NCI-H82 treated with DMSO at 0.1 percent for 48 hours (cell line): ENCODE measurements around the gene ADAT1.
A peak's percentile ranks its signal among the peaks of the same experiment; 100 is the strongest.

ENCODE experiments used
- DNase-seq: peaks from one replicate; lab custom pipeline; 2025; ENCODE audit not compliant: unreplicated experiment; lab: John Stamatoyannopoulos, UW

ADAT1 gene, protein sequence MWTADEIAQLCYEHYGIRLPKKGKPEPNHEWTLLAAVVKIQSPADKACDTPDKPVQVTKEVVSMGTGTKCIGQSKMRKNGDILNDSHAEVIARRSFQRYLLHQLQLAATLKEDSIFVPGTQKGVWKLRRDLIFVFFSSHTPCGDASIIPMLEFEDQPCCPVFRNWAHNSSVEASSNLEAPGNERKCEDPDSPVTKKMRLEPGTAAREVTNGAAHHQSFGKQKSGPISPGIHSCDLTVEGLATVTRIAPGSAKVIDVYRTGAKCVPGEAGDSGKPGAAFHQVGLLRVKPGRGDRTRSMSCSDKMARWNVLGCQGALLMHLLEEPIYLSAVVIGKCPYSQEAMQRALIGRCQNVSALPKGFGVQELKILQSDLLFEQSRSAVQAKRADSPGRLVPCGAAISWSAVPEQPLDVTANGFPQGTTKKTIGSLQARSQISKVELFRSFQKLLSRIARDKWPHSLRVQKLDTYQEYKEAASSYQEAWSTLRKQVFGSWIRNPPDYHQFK

DNA sequence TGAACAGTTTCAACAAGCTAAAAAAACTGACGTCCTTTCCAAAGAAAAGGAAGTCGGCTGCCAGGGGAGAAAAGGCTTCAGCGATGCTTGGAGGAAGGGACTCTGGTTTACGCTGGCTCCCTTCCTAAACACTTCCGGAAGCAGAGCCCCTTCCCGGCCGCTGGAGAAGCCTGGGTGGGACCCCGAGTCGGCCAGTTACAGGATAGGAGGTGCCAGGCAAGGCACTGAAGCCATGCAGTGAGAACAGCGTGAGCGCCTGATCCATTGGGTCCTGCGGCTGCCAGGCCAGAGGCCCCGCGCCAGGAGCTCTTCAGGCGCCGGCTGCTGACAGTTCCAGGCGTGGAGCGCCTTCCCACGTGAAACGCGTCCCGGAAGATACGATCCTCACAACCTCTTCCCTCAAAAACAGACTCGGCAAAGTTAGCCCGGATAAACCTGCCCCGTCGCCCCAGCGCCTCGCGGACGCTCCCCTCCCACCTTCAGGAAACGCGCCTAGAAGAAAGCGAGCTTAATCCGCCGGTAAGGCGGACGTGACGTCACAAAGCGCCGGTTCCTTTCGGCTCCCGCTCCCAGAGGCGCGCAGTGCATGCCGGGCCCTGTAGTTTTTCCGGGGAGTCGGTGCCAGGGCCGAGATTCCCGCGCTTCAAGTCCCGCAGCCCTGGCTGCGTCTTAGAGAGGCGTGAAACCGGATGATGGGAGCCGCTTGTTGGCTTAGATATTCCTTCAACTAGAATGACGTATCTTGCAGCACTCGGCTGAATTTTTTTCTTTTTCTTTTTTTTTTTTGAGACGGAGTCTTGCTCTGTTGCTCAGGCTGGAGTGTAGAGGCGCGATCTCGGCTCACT, at the start of gene ADAT1:
Gene ADAT1 (minus strand): TSS at position 521 of the 845 bp plus-strand sequence. CDS start 2,482 bp downstream, outside the sequence.
- peak; percentile 79 for DNase-seq

DNA sequence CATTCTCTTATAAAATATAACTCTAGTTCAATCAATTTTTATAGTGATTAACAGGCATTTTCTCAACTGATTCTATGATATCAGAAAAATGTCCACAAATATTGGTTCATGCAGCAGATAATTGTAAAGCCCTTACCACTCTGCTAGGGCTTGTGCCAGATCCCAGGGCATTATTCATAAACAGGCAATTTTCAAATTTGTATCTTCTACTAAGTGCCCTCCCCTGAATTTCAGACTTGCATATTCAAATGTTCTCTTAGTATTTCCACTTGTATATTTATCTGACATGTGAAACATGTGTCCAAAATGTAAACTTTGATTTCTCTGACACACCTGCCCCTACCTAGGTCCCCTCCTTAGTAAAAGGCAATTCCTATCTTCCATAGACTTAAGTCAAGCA, 44.4 kb upstream of the ADAT1 start:
- no peak for DNase-seq

DNA sequence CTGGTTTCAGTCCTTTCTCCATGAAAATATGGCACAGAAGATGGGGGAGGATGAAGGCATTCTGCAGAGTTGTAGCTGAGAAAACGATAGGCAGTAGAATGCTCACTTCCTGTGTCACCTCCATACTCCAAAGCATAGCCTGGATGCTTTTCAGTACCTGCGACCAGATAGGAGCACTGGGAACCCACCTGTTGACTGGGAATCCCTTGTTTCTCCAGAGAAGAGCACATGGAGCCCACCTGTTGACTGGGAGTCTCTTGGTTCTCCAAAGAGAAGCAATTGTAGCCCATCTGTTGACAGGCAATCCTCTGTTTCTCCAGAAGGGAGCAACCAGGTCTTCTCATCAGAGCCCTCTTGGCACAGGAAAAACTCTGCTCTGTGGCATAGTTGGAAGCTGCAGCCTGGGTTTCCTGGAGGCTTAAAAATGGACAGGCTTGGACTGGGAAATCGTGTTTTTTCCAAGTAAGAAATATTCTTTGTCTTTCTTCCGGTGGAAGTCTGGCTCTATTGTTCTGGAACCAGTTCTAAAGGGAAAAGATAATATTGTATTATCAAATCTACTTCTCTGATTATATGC, 37.7 kb upstream of the ADAT1 start:
- no peak for DNase-seq

DNA sequence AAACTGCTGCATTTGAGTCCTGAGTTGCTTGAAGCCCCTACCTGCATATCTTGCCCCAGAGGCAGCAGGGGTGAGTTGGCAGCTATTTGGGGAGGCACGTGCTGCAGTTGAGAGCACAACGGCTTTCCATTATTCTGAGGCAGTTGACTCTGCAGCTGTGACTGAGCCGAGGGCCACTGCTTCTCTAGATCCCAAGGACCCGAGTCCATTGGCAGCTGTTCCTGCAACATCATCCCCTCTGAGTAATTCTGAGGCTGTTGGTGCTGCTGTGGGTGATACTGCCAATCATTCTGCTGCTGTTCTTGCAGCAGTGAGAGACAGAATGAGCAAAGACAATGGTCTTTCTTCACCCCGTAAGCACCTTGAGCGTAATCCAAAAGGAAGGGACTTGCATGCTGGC, 37.2 kb upstream of the ADAT1 start:
- no peak for DNase-seq

DNA sequence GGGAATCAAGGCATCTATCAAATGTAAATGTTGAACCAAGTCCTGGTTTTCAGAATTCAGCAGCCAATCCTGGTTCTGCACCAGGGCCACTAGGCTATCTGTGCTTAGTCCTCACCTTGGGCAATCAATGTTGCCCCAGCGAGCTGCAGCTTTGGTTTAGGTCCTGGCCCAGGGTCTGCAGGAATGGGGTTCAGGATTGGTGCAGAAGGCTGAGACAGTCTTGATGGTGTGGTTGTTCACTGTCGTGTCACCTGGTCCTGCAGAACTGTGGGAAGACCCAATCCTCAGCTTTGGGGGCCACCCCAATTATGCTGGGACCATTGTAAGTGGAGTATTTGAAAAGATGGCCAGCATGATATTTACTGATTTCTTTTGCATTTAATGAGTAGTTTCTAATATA, 35.1 kb upstream of the ADAT1 start:
- DNase-seq, result no peak

DNA sequence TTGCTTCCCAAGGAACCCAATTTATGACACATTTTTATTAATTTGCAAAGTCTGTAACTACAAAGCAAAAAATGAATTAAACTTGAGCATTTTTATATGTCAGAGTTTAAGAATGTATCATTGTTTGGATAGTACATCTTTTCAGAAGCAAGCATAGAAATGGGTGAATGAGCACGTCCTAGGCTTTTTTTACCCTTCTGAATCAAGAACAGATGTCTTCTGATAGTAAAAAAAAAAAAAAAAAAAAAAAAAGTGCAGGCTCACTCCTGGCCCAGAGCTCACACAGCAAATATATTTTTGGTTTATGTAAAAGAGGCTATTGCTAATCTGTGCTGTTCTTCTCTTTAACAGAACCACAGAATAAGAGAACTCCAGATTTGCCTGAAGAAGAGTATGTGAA, 30.8 kb upstream of the ADAT1 start:
- no peak for DNase-seq

DNA sequence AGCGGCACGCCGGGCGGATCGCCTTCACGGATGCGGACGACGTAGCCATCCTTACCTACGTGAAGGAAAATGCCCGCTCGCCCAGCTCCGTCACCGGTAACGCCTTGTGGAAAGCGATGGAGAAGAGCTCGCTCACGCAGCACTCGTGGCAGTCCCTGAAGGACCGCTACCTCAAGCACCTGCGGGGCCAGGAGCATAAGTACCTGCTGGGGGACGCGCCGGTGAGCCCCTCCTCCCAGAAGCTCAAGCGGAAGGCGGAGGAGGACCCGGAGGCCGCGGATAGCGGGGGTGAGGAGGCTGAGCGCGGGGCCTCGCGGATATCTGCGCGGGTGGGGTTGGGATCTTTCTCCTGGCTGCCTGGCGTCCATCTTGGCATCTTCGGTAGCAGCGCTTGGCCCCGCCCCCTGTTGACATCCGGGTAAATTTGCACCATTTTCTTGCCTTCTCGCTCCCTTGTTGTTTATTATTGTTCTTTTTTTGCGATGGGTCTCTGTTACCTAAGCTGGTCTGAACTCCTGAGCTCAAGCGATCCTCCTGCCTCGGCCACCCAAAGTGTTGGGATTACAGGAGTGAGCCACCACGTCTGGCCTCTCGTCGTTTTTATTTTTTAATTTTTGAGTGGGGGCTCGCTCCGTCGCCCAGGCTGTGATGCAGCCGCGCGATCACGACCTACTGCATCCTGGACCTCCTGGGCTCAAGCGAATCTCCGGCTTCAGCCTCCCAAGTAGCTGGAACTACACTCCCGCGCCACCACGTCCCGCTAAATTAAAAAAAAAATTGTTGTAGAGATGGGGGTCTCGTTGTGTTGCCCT, 25.4 kb upstream of the ADAT1 start:
- peak; percentile 33 for DNase-seq

DNA sequence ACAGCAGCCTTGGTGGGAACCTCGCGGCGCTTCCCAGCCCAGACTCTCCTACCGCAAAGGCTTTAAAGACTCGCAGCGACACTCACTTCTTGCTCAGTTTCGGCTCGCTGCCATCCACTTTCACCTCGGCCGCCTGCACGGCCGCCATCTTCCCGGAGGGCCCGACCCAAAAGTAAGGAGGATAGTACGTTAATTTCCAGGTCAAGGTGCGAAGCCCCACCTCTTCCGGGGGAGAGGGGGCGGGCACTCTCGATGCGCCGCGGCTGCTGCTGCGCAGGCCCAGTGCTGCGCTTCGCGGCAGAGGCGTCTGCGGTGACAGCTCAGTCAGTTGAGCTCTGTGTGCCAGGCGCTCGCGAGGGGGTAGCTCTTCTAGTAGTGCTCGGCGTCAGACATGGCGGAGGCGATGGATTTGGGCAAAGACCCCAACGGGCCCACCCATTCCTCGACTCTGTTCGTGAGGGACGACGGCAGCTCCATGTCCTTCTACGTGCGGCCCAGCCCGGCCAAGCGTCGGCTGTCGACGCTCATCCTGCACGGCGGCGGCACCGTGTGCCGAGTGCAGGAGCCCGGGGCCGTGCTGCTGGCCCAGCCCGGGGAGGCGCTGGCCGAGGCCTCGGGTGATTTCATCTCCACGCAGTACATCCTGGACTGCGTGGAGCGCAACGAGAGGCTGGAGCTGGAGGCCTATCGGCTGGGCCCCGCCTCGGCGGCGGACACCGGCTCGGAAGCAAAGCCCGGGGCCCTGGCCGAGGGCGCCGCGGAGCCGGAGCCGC, 24.6 kb upstream of the ADAT1 start, which contains the start of the genes KARS1 and TERF2IP:
Gene KARS1 (minus strand): TSS at position 174 of the 773 bp plus-strand sequence. CDS start 26 bp downstream, at position 148.
Gene TERF2IP (plus strand): TSS at position 282 of the 773 bp plus-strand sequence. CDS start 110 bp downstream, at position 392.
- peak; percentile 69 for DNase-seq

DNA sequence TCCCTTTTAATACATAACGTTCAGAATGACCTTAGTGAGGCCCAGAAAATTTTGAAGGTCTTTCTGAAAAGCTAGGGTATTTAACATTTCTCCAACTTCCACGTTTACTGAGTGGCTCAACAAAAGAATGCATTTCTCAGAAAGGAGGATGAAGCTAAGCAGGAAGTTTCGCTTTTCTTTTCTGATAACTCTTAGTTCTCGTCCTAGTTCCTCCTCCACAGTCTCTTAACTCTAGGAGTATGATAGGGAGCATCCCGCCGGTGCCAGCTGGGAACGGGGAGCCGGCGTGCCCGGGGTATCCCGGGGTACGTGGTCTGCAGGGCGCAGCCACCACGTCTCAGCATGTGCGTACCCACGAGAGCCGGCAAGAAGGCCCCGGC, 24.0 kb upstream of the ADAT1 start:
- no peak for DNase-seq

DNA sequence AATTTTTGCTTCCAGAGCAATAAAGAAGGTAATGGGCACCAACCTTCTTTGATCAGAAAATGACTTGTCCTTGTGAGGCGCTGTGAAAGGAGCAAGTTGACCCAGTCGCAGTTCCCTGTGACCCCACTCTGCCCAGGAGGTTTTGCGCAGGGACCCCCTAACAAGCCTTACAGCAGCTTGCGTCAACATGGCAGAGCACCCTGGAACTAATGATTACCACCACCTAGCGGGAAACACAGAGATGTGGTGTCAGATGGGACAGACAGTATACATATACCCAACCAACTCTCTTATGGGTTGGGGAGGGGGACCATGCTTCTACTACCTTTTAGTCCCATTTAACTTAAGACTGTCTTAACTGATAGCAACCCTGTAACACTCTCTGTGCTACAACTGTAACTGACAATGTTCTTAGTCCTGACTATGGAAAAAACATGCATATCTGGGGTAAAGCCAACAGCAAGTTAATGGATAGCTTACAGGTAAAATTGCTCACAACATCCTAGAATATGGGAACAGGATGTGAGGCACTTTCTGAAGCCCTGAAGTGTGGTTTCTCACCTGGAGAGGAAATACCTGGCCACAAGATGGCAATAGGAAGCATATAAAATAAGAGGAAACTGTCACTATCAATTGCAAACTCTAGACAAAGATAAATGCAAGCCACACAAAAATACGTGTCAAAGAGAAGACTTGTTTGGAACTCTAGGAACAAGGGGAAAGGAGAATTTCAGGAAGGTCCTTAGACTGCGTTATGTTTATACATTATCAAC, 21.3 kb upstream of the ADAT1 start:
- peak; percentile 52 for DNase-seq

DNA sequence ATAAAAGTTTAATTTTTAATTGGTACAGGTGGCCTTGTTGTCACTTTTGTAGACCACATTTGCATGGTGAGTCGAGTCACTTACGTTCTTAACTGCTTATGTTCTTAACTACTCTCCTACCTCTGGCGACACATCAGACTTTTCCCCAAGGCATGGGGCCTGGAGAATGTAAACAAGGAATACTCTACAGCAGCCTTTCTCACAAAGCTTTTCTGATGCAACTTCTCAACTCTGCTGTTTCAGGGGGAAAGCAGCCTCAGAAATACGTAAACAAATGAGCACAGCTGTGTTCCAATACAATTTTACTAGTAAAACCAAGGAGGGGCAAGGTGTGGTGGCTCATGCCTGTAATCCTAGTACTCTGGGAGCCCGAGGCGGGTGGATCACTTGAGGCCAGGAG, 17.5 kb upstream of the ADAT1 start:
- DNase-seq, result no peak

DNA sequence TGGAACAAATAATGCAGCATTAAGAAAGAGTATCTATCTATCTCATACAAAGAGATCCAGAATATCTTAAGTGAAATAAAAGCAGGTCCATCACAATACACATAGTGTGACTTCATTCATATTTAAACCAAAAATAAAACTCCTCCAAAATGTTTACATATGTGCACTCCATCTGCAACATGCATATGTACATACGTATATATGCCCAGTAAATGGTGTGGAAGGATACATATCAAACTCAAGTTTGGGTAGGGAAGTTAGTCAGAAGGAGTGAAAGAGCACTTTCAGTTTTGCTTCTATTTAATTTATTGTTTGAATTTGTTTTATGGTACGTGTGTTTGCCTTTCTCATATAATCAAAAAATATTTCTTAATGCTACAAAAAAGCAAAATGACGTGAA, 12.0 kb upstream of the ADAT1 start:
- no peak for DNase-seq

DNA sequence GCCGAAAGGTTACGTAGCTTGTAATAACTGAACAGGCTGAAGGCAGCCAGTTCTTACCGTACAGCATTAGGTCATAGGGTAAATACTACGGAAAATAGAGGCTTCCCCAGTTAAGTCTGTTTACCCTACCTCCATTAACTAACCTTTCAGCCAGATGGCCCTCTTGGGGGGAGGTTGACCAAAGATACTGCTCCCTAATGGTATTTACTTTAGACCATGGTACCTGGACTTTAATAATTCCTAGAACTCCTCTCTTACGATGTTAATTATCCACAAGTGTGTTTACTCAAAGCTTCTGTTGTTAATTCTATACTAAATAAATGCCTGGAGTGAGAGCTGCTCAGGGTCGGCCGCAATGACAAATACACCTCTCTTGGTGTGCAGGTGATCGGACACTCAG, 9.8 kb upstream of the ADAT1 start:
- peak; percentile 3 for DNase-seq

DNA sequence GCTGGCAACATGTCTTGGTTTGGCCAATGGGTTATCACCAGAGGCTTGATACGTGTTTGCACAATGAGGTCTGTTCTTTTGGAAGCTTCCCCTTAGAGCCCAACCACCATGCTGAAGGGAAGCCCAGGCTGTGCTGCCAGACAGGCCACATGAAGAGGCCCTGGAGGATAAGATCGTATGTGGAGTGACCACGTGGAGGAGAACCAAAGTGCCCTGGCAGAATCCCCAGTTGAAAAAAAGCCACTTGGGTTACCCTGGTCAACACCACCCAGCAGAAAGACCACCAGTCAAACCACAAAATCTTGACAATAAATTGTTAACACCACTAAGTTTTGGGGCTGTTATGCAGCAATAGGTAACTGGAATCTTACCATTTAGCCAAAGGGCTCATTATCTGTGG, 7.0 kb upstream of the ADAT1 start:
- DNase-seq, result no peak

DNA sequence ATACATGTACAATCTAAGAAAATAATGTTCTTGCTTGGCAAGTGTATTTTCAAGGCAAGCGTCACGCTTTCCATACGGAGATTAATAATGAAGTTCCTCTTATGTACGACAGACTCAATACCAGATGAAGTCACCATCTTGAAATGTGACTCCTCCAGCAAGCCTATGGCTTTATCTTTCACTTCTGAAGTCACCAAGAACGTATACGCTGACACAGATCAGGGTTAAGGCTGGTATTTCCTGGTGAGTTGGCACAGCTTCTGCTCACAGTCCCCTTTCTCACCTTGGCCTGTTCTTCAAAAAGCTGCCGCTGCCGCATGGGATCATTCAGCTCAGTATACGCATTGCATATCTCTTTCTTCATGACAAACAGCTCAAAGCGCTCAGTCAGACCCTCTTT, 6.1 kb upstream of the ADAT1 start:
- no peak for DNase-seq

DNA sequence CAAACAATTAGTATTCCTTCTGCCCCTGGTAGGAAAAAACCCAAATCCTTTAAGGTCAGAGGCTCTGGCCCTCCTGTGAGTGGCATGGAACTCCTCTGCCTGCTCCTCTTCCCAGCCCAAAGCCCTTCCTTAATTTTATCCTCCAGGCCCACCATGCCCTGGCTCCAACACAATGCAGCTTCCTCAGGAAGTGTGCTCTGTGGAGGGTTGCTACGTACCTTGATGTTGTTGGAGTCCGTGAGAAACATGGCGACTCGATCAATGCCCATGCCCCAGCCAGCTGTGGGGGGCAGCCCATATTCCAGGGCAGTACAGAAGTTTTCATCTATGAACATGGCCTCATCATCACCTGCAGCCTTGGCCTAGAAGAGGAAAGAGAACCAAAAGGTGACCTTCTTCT, 5.3 kb upstream of the ADAT1 start:
- DNase-seq, result no peak

DNA sequence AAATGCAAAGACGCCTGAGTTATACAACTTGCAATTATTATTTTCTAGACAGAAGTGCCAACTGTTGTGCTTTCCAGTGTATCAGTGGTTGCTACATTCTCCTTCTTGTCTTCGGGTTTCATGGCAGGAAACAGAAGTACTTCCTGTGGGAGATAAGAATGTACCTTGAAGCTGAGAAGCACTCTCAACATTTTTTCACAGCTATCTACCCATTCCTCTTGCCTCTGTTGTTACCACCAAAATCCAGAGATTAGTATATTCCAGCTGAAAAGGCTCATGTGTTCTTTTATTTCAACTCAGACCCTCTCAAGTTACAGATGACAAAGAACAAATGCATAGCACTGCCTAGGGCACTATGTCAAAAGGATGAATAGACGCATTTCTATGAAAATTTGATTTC, 4.8 kb upstream of the ADAT1 start:
- DNase-seq, result no peak

DNA sequence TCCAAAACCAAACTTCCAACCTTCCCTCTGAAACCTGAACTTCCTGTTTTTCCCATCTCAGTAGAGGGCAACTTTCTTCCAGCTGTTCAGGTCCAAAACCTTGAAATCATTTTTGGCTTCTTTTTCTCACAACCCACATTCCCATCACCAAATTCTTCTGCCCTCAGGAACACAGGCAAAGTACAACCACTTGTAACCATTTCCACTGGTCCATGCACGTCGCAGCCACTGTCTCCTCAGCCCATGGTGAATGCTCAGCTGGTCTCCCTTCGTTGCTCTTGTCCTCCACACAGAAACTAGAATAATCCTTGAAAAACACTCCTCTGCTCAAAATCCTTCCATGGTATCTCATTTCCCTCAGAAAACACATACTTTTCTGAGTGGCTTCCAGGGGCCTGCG, 3.7 kb upstream of the ADAT1 start:
- DNase-seq, result no peak

DNA sequence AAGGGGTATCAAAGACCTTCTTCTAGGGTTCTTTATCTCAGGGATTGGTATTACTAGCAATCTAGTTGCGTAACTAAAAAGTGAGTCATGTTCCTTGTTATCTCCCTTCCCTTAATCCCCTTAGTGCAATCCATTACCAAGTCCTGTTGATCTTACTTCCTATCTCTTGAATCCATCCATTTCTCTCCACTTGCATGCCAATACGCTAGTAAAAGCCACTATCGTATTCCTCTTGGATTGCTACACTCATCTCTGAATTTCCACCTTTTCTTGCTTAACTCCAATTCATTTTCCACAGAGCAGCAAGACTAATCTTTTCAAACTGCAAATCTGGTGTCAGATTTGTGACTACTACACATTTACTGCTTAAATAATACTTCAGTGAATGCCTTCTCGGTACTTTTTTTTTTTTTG, 1.8 kb upstream of the ADAT1 start:
- DNase-seq, result peak; percentile 33
